Fibroblast of skin of back (primary cell): Measurements from ENCODE around the gene WSCD1.

Experiments used
- DNase-seq: peaks from one replicate; pipeline ENCODE4 v3.0.0-alpha.2; 2013

Gene WSCD1

DNA sequence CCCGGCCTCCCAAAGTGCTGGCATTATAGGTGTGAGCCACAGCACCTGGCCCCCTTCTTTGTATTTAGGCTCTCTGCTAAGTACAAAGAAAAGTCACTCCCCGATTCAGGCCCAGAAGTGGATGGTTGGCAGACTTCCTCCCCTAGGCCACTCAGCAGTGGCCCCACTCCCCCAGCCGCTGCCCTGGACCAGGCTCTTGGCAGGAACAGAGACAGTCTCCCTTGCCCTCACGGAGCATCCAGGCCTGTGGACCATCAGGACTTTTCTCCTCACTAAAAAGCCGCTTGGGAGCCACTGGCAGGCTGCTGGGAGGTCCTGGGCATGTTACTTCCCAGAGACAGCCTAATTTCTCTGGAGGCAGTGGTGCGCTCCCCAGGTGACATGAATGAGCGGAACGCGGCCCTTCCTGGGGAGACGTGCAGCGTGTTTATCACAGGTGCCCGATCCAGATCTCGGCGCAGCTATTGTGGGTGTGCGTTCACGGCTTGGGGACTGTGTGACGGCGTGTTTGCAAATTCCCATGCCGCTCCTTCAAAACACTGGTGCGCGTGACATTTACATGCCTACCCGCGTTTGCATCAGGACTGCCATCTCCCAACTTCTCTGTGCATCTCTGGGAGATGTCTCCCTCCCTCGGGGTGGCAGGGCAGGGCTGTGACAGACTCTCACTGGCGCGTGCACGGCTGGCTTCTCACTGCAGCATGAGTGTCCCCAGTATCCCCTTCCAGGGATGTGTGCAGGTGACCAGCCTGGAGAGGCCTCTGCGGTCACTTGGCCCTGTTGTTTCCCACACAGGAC lies 16.6 kb downstream of the WSCD1 start:
- DNase-seq = no peak

DNA sequence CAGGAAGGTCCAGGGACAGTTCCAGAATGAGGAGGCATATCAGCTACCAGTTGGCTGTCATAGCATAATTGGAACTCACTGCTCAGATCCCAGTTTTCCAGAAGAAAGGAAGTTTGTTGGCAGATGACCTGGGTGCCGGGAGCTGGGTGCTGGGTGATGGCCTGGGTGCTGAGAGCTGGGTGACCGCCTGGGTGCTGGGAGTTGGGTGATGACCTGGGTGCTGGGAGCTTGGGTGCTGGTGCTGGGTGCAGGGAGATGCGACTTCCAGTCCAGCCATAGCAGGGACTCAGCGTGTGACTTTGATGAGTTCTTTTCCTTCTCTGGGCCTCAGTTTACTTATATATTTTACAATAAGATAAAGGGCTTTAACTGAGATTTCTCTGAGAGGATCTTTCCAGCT lies 18.0 kb downstream of the WSCD1 start:
- no peak for DNase-seq

DNA sequence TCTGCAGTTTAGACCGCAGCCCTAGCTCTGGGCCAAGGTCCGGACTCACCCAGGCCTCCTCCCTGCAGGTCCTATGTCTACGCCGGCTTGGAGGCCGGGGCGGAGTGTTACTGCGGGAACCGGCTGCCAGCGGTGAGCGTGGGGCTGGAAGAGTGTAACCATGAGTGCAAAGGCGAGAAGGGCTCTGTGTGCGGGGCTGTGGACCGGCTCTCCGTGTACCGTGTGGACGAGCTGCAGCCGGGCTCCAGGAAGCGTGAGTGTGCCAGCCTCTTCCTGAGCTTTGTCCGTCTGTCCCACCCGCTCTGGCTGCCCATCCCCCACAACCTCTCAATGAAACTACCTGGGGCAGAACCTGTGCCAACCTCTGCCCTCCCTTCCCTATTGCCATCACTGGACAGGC lies 20.1 kb downstream of the WSCD1 start:
- DNase-seq = no peak

DNA sequence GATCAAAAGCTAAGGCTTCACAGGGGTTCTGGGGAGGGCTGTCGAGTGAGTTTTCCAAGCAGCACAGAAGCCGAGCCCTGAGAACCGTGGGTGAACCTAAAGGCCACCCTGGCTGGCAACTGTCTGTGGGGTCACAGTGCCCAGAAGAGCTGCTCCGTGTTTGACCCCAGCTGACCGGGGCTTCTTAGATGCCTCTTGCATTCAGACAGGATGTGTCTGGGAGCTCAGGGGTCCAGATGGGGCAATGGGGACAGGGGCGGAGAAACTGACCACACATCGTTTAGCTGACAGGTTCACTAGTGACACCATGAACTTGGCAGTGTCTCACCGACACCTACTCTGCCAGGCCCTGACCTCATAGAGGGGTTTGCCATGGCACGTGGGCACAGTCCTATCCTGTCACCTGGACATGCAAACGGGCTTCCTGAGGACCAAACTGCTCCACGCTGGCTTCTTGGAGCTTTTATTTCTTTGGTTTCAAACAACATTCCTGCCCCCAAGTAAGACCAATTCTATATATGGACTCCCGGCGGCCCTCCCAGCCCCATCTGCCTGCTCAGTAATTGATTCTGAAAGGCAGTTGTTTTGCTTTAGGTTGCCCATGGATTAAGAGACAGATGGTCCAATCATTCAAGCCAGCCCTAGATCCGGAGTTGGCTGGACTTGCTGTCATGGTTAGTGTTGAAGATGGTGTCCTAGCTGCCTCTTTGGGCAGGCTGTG lies 22.2 kb downstream of the WSCD1 start:
- DNase-seq = no peak

DNA sequence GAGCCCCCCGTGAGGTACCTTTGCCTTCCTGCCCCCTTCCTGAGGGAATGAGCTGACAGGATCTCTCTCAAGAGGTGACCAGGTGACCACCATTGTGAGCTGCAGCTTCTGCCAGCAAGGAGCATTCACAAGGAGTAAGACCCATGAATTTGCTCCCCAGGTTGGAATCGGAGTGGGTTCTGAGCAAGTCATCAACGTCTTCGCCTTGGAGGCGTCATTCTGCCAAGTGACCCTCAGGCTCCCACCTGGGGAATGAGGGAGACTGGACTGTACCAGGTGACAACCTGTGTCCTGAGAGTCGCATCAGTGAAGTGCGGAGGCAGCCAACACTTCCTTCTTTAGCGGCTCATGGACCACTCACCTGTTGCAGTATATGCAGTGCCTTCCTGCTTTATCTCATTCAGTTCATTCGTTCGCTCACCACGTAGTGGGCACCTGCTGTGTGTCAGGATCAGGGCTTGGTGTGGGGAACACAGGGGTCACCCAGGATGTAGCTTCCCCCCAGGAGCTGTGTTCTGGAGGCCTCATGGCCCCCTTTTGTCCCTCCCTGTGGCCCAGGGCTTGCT lies 22.8 kb downstream of the WSCD1 start:
- DNase-seq = no peak

DNA sequence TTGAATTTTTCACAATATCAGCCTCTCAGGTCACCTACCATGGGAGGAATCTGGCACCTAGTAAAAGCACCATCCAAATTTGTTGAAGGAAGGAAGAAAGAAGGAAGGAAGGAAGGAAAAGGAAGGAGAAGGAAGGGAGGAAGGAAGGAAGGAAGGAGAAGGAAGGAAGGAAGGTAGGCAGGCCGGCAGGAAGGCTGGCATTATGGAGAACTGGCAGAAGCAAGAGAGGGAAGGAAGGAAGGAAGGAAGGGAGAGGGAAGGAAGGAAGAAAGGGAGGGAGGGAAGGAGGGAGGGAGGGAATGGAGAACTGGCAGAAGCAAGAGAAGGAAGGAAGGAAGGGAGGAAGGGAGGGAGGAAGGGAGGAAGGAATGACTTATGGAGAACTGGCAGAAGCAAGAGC lies 24.3 kb downstream of the WSCD1 start:
- no peak for DNase-seq

DNA sequence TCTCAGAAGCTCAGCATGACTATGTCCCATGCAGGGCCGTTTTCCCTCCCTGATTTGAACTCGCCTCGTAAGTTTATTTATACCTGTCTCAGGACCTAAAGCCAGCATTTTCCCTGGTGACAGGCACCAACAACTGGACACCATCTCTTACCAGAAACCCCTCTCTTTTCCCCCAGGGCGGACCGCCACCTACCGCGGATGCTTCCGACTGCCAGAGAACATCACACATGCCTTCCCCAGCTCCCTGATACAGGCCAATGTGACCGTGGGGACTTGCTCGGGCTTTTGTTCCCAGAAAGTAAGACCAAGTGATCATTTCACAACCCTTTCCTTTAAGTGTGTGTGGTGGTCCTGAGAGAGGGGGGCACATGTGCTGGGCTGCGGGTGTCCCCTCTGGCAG lies 24.7 kb downstream of the WSCD1 start:
- no peak for DNase-seq

DNA sequence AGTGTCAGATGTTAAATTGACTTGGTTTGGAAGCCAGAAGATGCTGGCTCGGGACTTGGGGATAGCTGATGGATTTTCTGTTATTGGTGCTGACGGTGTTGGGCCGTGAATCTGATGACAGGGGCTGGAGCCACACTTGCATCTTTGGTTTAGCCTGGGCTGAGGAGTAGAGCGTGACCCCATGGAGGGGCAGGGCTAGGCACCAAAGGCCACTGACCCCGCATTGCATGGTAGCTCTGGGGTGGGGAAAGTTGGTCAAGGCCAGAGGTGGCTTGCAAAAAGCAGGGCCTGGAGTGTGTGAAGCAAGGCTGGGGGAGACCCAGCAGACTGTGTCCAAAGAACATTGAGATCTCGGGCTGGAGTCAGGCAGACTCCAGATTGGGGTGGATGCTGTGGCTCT lies 25.3 kb downstream of the WSCD1 start:
- DNase-seq = no peak

DNA sequence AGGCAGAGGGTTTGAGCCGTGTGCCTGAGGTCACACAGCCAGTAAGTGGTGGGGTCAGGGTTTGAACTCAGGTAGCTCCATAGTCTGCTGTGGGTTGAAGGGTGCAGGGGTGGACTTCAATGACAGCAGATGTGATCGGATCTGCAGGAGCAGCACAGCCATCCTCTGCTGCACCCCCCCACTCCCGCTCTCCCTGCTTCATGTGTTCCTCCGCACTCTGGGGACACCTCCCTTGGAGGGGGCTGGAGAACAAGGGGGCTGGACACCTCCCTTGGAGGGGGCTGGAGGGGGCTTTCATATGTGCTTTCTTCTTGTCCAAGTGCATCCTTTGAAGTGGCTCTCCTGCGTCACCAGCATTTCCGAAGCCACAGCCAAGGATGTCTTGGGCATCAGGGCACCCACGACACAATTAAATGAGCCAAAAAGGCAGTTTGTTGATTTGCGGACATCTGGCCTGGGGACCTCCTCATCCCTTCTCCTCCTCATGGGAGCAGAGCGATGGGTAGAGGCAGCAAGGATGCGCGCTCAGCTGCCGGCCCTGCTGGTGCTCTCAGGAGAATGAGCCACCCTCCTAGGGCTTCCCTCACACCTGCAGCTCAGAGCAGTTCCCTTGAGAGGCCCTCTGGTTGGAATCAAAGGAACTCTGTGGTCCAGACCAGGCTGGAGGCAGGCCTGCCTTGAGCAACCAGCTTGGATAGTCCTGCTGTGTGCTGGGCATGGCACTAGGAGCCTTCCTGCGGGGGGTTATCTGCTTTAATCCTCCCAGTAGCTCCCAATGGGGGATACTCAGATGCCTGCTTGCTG lies 26.2 kb downstream of the WSCD1 start:
- no peak for DNase-seq

DNA sequence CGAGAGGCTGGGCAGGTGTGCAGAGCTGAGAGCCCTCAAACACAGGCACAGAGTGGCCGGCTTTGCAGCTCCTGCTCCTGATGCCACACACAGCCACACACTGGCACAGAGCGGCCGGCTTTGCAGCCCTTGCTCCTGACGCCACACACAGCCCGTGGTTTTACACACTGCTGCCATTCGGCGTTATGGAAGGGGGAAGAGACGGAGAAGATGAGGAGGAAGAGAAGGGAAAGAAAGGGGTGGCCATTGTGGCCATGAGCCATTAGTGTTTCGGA lies 26.8 kb downstream of the WSCD1 start:
- no peak for DNase-seq

DNA sequence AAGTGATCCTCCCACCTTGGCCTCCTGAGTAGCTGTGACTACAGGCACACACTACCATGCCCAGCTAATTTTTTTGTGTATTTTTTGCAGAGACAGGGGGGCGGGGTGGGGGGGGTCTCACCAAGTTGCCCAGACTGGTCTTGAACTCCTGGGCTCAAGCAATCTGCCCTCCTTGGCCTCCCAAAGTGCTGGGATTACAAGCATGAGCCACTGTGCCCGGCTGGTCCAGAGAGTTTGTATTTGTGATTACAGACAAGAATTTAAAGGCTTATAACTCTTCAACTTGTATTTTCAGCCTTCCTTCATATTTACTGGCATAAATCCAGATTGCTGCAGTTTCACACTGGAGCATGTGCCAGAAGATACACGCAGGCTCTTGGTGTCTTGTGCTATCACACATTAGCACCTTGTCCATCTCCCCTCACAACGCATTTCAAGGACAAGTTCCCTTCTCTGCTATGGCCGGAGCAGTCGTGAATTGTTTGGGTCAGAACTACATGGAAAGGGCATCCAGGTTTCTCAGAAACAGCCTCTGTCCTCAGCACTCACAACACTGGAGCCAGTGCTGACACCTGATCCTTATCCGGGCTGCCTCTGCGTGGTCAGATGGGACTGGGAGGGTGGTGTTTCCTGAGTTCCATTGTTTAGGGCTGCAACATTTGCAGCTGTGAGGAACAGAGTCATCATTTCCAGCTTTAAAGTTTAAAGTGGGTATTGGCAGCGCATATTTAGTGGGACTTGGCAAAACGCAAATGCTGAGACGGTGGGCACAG lies 28.1 kb downstream of the WSCD1 start:
- DNase-seq = no peak

DNA sequence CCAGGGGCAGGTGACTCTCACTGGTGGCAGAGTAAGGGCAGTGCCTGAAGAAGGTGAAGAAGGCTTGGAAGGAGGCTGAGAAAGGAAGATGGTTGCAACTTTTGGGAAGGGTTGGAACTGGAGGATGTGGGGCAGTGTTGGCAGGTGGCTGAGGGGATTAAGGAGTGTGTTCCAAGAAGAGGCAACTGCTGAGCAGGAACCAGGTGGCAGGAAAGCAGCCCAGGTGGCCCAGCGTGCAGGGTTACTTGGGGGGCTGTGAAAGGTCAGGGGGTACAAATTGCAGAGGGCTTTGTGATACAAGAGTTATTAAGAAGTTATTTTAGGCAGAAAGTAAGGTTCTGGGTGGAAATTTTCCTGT lies 28.6 kb downstream of the WSCD1 start:
- no peak for DNase-seq

DNA sequence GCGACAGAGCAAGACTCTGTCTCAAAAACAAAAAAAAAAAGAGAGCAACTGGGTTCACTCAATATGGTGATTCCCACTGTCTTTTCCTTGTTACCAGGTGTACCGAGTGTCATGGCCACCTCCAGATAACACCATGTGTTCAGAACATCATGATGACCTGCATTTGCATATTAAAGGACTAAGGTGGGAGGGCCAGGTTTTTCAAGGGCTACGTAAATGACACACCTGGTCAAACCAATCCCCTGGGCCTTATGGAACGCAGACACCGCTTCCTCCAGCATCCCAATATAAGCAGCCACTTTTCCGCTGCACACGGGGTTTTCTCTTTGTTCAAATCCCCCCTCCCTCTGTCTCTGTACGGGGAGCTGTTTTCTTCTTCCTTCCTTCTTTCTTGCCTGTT lies 29.3 kb downstream of the WSCD1 start:
- no peak for DNase-seq

DNA sequence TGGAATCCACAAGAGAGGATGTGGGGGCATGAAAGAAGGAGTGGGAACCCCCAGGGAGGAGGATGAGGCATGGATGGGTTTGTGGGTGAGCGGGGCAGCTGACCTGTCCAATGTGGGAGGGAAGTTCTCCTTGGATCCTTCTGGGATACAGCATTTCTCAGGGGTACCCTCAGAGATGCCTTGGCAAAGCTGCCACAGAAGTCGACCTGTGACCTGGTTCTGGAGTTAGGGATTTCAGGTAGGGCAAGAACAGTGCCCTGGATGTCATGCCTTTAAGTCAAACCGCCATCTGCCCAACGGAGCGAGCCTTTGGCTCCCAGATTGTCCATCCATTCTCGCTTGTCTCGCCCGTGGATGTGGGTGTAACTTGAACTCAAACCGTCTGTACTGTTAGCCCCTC lies 30.0 kb downstream of the WSCD1 start:
- no peak for DNase-seq

DNA sequence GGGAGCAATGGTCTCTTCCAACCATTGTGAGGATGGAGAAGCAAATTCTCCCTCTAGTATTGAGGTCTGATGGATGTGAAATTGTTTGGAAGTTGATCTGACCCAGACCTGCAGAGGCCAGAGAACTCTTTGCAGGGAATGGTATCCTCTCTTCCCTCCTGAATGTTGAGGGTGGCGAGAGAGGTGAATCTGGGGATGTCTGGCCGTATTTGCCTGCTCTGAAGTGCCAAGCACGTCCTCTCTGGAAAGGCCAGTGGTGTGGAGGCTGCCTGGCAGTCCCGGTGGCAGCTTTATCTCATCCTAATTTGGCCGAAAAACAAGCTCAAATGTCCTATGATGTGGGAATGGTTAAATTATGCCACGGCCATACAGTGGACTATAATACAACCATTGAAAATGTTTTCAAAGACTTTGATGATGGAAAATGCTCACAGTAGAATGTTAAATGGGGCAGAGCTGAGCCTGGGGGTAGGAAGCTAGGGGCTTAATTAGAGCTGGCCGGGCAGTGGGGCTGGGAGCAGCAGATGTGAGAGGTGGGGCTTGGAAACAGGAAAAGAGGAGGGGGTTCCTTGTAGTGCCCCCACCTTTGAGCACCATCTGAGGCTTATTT lies 30.8 kb downstream of the WSCD1 start:
- no peak for DNase-seq

DNA sequence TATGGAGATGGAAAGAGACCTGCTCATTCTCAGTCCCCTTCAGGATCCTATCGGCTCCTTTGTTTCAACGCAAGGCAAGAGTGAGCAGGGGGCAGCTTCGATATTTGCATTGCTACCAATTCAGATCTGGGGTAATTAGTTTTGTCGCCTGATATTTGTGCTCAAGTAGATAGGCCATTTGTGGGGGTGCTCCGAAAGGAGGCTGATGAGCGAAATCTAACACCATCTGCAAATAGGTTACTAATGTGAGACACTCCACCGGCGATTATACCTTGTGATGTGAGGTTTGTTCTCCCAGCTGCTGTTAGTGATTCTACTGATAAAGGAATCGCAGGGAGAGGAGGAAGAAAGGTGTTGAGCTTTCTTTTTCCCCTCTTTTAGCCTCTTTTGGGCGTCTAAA lies 31.5 kb downstream of the WSCD1 start:
- no peak for DNase-seq

DNA sequence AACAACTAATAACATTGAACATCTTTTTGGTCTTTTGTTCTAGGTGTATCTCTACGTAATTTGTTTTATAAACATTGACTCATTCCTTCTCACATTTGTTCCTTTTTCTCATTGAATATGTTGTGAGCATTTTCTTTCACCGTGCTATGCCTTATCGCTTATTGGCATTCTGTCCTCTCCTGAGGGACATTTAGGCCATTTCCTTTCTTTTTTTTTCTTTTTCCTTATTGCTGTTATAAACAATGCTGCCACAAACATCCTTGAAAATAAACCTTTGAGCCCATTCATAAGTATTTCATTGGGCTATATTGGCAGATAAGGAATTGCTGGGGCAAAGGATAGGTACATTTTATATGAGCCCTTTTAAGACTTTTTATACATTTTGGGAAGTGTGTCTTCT lies 32.4 kb downstream of the WSCD1 start:
- no peak for DNase-seq

DNA sequence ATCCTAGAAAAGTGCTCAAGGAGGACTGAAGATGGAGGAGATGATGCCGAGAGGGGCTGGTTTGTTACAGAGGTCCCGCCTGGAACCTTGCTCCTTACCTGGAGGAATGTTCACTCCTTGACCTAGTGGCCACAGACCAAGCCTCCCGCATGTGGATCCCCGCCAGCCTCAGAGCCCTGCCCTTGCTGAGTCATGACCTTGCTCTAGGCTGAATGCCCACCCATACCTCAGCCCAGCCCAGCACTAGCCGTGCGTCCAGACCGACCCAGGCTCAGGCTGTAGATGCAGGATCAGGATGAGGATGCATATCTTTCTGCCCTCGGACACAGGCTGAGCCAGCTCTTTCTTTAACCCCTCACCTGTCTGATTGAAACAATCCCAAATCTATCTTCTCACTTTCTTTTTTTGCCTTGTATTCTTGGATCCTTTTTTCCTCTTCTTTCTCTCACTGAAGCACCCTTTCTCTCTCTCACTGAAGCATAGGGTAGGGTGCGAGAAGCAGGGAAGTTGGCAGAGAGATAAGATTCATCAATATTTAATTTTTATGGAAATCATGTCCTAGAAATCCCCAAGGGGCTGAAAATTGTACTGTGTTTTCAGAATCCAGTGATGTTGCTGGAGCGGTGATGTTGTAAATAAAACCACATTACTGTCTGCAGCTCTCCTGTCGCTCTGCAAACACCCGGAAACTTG lies 34.9 kb downstream of the WSCD1 start:
- DNase-seq = no peak

DNA sequence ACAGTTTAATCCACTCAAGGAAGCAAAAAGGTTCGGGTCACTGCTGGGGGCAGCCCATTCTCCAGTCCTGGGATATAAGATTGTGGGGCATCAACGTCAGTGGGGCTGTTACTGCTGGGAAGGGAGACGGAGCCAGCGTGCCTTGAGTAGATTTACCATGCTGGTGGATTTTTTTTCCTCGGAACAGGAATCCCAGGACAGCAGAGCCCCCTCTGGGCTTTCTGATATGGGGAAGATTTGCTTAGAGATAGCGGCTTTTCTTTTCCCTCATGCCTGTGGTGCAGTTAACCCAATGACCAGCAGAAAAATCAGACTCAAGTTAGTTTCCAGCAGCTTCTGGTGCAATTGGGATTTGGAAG lies 35.4 kb downstream of the WSCD1 start:
- DNase-seq = no peak

DNA sequence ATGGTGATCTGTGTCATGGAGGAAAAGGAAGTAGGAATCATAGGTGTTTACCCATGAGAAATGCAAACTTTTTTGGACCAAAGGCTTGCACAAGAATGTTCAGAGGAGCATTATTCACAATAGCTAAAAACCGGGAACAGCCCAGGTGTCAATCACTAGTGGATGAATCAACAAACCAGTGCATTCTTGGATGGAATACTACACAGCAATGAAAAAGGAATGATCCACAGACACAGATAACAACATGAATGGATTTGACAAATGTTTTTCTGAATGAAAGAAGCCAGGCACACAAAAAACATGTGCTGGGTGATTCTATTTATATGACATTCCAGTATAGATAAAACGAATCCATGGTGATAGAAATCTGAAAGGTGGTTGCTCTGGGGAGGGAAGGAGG lies 36.0 kb downstream of the WSCD1 start:
- no peak for DNase-seq

DNA sequence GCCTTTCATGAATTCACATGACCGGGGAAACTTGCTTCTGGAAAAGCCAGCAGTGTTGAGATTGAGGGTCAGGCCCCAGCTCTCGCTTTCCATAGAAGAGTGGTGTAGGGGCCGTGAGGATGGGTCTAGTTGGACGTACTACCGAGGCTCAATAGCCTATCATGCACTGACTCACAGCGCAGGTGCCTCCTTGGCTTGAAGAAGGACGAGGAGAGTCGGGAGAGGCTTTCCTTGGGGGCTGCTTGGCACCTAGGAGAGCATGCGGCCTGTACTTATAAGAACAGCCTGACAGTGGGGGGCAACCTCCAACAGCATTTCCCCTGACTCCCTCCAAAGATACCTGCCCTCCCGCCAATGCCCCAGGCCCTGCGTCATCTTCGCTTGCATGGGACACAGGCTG lies 37.6 kb downstream of the WSCD1 start:
- no peak for DNase-seq

DNA sequence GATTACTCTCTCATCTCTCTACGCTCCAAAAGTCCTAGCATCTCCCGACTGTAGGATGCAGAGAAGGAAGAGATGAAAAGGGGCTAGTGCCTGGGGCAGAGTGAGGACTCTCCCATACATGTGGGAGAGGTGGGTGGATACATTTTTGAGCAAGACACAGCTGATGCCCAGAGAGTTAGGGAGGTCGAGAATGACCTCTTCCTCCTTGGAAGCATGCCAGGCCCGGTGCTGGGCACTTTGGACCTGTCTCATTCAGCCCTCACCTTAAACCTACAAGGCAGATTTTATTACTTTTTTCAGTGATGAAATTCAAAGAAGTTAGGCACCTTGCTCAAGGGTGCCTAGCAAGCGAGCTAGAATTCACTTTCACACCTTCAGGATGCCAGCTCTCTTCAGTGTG lies 38.2 kb downstream of the WSCD1 start:
- no peak for DNase-seq
